HepG2 (cell line): ENCODE data around the gene ANKRD55. TPM values are rescaled to one million over a fixed set of nuclear protein-coding genes. Genes with fewer than 3 reads are reported as not detected.
A peak's percentile ranks its signal among the peaks of the same experiment; 100 is the strongest.

Experiments
- ARHGAP35 ChIP-seq: sonication (generic); formaldehyde crosslinking; IDR thresholded peaks from 2 replicates; pipeline ENCODE4 v1.9.0; 2022; ENCODE audit warnings: mild to moderate bottlenecking, inconsistent platforms, moderate library complexity, missing genetic modification reagents, borderline replicate concordance
- BCL6 ChIP-seq: IDR thresholded peaks from 2 replicates; pipeline ENCODE4 v1.6.1; 2016; ENCODE audit warnings: missing genetic modification reagents, missing compliant biosample characterization
- CSRNP2 ChIP-seq: sonication (generic); formaldehyde crosslinking; conservative IDR thresholded peaks from 2 replicates; pipeline ENCODE4 v1.8.0; 2022; ENCODE audit warnings: low read depth, missing genetic modification reagents
- FOXP1 ChIP-seq, 2 experiments: fragments of 450-650 bp in 1 of 2; IDR thresholded peaks; 2 replicates each; pipeline ENCODE4 v1.6.1; 2017 to 2018; ENCODE audit warnings: antibody characterized with exemption in 1 of 2
- HMG20A ChIP-seq: IDR thresholded peaks from 2 replicates; pipeline ENCODE4 v1.6.1; 2016; ENCODE audit warnings: borderline replicate concordance
- PAXIP1 ChIP-seq: sonication (generic); formaldehyde crosslinking; conservative IDR thresholded peaks from 2 replicates; pipeline ENCODE4 v1.4.0; 2020; ENCODE audit warnings: mild to moderate bottlenecking, missing genetic modification reagents, moderate library complexity
- PHF5A ChIP-seq: IDR thresholded peaks from one replicate; pipeline ENCODE4 v1.6.1; 2018; ENCODE audit warnings: low read depth, missing genetic modification reagents; ENCODE audit not compliant: unreplicated experiment
- RFXANK ChIP-seq: IDR thresholded peaks from 2 replicates; pipeline ENCODE4 v1.6.1; 2016
- SALL2 ChIP-seq: sonication (generic); formaldehyde crosslinking; IDR thresholded peaks from 2 replicates; pipeline ENCODE4 v1.8.1; 2023; ENCODE audit warnings: mild to moderate bottlenecking, missing genetic modification reagents, inconsistent platforms
- SRSF4 ChIP-seq: fragments of 200-400 bp; formaldehyde crosslinking; IDR thresholded peaks from one replicate; pipeline ENCODE4 v1.6.1; 2018; ENCODE audit warnings: mild to moderate bottlenecking, low read depth, low read length, moderate library complexity; ENCODE audit not compliant: poor library complexity, severe bottlenecking
- SYNCRIP ChIP-seq: fragments of 200-400 bp; formaldehyde crosslinking; IDR thresholded peaks from 2 replicates; pipeline ENCODE4 v1.6.1; 2018; ENCODE audit warnings: mild to moderate bottlenecking, low read depth, low read length; ENCODE audit not compliant: insufficient read depth
- ZNF772 ChIP-seq: sonication (generic); formaldehyde crosslinking; IDR thresholded peaks from 2 replicates; pipeline ENCODE4 v1.5.0; 2020; ENCODE audit warnings: mild to moderate bottlenecking, missing genetic modification reagents
- ZNF790 ChIP-seq: sonication (generic); formaldehyde crosslinking; IDR thresholded peaks from 2 replicates; pipeline ENCODE4 v1.8.0; 2022; ENCODE audit warnings: missing genetic modification reagents, mild to moderate bottlenecking, borderline replicate concordance
- ZZZ3 ChIP-seq: sonication (generic); formaldehyde crosslinking; IDR thresholded peaks from 2 replicates; pipeline ENCODE4 v1.4.0; 2020; ENCODE audit warnings: missing genetic modification reagents, mild to moderate bottlenecking, borderline replicate concordance
- polyA plus RNA-seq, 8 experiments: library from polyadenylated mRNA; depleted of rRNA in 3 of 8; stranded (reverse) in 7 of 8; unstranded in 1 of 8; fragments of >200 nt; fragmentation: Illumina TruSeq in 4 of 8; extraction: Trizol in 4 of 8; gene quantifications; 2 replicates each; pipeline versions ENCODE4 v1.2.1 to v1.2.3, GENCODE V29; 2011 to 2016; ENCODE audit warnings: low read depth in 4 of 8, missing spikeins in 1 of 8, mixed read lengths in 1 of 8; ENCODE audit not compliant: insufficient read depth in 1 of 8
- total RNA-seq, 5 experiments: library from RNA; depleted of rRNA; stranded (reverse); fragments of >200 nt; fragmentation: Illumina TruSeq; extraction: Trizol; gene quantifications; 2 replicates each; pipeline ENCODE4 v1.2.3, GENCODE V29; 2016; ENCODE audit warnings: low read depth in 1 of 5
- TF ChIP-seq, protein P1 (sequence below): IDR thresholded peaks from 2 replicates; pipeline ENCODE4 v1.6.1; 2012; ENCODE audit warnings: inconsistent platforms
- TF ChIP-seq, protein P2 (sequence below), 2 experiments: sonication (generic) in 1 of 2; formaldehyde crosslinking in 1 of 2; IDR thresholded peaks; 2 replicates each; pipeline versions ENCODE4 v1.4.0 to v1.6.1; 2018 to 2020; ENCODE audit warnings: missing genetic modification reagents in 2 of 2, borderline replicate concordance in 1 of 2, low read depth in 1 of 2, mild to moderate bottlenecking in 1 of 2, missing biosample characterization in 1 of 2

The ANKRD55 gene
- total and polyA plus RNA-seq, 2 of the 13 experiments (the other 11 are each of a cell fraction or from before 2014, with no cell fraction given) = 0.11 to 0.28 TPM

- TF ChIP-seq, protein P1, sequence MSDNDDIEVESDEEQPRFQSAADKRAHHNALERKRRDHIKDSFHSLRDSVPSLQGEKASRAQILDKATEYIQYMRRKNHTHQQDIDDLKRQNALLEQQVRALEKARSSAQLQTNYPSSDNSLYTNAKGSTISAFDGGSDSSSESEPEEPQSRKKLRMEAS = 0 out of 2 replicates have a peak, but pooled peaks have one; percentile 27
- peak; percentile 57; the same call in 1 of the 2 replicates for TF ChIP-seq BCL6 (CRISPR knock-in tag)
- no peak for TF ChIP-seq ZNF790
- TF ChIP-seq PAXIP1 (CRISPR knock-in tag) = 0 out of 2 replicates have a peak, but pooled peaks have one; percentile 17
- TF ChIP-seq CSRNP2 (CRISPR knock-in tag) = no peak
- TF ChIP-seq ZZZ3 = no peak
- TF ChIP-seq HMG20A = peak; percentile 21
- TF ChIP-seq, protein P2, sequence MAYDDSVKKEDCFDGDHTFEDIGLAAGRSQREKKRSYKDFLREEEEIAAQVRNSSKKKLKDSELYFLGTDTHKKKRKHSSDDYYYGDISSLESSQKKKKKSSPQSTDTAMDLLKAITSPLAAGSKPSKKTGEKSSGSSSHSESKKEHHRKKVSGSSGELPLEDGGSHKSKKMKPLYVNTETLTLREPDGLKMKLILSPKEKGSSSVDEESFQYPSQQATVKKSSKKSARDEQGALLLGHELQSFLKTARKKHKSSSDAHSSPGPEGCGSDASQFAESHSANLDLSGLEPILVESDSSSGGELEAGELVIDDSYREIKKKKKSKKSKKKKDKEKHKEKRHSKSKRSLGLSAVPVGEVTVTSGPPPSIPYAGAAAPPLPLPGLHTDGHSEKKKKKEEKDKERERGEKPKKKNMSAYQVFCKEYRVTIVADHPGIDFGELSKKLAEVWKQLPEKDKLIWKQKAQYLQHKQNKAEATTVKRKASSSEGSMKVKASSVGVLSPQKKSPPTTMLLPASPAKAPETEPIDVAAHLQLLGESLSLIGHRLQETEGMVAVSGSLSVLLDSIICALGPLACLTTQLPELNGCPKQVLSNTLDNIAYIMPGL (CRISPR knock-in tag; IDR thresholded peaks at IDR 0.05; ENCODE audit: borderline replicate concordance in 1 of 2, low read depth in 1 of 2) = peak; percentile 41 to 69; a peak in 2 of 4 replicates
- TF ChIP-seq FOXP1 (IDR thresholded peaks at IDR 0.05) = no peak
- TF ChIP-seq FOXP1 (CRISPR knock-in tag; IDR thresholded peaks at IDR 0.05) = 0 out of 2 replicates have a peak, but pooled peaks have one; percentile 17
- peak; percentile 70 for TF ChIP-seq SALL2 (CRISPR knock-in tag)
- TF ChIP-seq RFXANK = no peak
- no peak for TF ChIP-seq SRSF4
- peak; percentile 37 for TF ChIP-seq PHF5A (CRISPR knock-in tag)
- no peak for TF ChIP-seq ARHGAP35 (CRISPR knock-in tag)
- no peak for TF ChIP-seq ZNF772
- TF ChIP-seq SYNCRIP = no peak
Observed at GRCh38 chr5:56200971-56201666, 32.0 kb downstream of the ANKRD55 start (continued).
